ENCODE data around the gene TMED1.

DNA sequence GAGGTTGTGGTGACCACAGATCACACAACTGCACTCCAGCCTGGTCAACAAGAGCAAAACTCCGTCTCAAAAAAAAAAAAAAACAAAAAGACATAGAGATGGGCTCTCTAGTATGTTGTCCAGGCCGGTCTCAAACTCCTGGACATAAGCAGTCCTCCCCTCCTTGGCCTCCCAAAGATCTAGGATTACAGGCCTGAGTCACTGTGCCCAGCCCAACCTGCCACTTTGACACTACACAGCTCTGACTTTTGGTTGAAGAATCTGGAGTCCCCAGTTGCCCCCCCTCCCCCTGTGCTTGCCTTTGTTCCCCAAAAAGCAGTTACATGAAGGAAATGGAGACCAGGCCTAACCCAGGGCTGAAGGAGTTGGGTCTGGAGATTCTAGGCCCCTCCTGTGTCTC is 48.3 kb upstream of the TMED1 start:
- TF ChIP-seq CTBP1 (IDR thresholded peaks at IDR 0.05; ENCODE audit: borderline replicate concordance) (no peak), FOXM1 (IDR thresholded peaks at IDR 0.05; ENCODE audit: borderline replicate concordance) (no peak), SP1 (IDR thresholded peaks at IDR 0.05) (no peak), LEF1 (IDR thresholded peaks at IDR 0.05; ENCODE audit: borderline replicate concordance) (no peak), TARDBP (IDR thresholded peaks at IDR 0.05) (no peak), L3MBTL2 (conservative IDR thresholded peaks at IDR 0.05) (no peak), SUZ12 (IDR thresholded peaks at IDR 0.05) (no peak), ZNF384 (IDR thresholded peaks at IDR 0.05) (no peak), FOXA1 (IDR thresholded peaks at IDR 0.05) (no peak), BHLHE40 (IDR thresholded peaks at IDR 0.05; ENCODE audit: borderline replicate concordance) (no peak), ARNT (IDR thresholded peaks at IDR 0.05) (no peak)
- TF ChIP-seq, protein P1, sequence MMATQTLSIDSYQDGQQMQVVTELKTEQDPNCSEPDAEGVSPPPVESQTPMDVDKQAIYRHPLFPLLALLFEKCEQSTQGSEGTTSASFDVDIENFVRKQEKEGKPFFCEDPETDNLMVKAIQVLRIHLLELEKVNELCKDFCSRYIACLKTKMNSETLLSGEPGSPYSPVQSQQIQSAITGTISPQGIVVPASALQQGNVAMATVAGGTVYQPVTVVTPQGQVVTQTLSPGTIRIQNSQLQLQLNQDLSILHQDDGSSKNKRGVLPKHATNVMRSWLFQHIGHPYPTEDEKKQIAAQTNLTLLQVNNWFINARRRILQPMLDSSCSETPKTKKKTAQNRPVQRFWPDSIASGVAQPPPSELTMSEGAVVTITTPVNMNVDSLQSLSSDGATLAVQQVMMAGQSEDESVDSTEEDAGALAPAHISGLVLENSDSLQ (IDR thresholded peaks at IDR 0.05) = no peak

Measured in HEK293T (cell line).